ENCODE data around the gene RANBP17.

DNA sequence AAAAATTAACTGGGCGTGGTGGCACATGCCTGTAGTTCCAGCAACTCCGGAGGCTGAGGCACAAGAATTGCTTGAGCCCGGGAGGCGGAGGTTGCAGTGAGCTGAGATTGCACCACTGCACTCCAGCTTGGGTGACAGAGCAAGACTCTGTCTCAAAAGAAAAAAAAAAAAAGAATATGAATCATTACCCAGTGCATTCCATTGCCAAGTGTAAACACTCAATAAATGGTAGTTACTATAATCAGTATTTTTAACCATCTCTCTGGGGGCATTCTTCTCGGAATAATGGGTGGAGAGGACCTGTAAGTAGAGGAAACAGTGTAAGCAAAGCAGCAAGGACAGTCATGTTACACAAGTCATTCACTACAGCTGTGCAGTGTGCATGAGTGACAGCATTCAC lies 13.8 kb upstream of the RANBP17 start:
- TF ChIP-seq, protein P1, sequence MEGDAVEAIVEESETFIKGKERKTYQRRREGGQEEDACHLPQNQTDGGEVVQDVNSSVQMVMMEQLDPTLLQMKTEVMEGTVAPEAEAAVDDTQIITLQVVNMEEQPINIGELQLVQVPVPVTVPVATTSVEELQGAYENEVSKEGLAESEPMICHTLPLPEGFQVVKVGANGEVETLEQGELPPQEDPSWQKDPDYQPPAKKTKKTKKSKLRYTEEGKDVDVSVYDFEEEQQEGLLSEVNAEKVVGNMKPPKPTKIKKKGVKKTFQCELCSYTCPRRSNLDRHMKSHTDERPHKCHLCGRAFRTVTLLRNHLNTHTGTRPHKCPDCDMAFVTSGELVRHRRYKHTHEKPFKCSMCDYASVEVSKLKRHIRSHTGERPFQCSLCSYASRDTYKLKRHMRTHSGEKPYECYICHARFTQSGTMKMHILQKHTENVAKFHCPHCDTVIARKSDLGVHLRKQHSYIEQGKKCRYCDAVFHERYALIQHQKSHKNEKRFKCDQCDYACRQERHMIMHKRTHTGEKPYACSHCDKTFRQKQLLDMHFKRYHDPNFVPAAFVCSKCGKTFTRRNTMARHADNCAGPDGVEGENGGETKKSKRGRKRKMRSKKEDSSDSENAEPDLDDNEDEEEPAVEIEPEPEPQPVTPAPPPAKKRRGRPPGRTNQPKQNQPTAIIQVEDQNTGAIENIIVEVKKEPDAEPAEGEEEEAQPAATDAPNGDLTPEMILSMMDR (IDR thresholded peaks at IDR 0.05): no peak
- no peak for TF ChIP-seq POLR2A (IDR thresholded peaks at IDR 0.05)
